Mucosa of descending colon (tissue), 3 donors: Measurements from ENCODE around the gene ERC2. TPM values are rescaled to one million over a fixed set of nuclear protein-coding genes. Genes with fewer than 3 reads are reported as not detected.

Source experiments
- ATAC-seq: fragments of 200-7000 bp; cut with Tn5 transposase; one replicate; pipeline ENCODE4 v1.9.1; 2020; ENCODE audit warnings: mild to moderate bottlenecking, moderate library complexity
- DNase-seq, 3 donors: peaks; one replicate each; pipeline ENCODE4 v3.0.0-alpha.2; 2020
- H3K36me3 ChIP-seq: fragments of 200-600 bp; one replicate; pipeline ENCODE4 v1.8.0; 2021; ENCODE audit warnings: low read depth, mild to moderate bottlenecking
- H3K4me1 ChIP-seq: fragments of 200-600 bp; one replicate; pipeline ENCODE4 v1.8.0; 2021; ENCODE audit warnings: low read depth, mild to moderate bottlenecking
- H3K4me3 ChIP-seq: fragments of 200-600 bp; one replicate; pipeline ENCODE4 v1.8.0; 2021; ENCODE audit warnings: mild to moderate bottlenecking
- H3K9me3 ChIP-seq: fragments of 200-600 bp; one replicate; pipeline ENCODE4 v1.8.0; 2021; ENCODE audit warnings: mild to moderate bottlenecking
- CTCF ChIP-seq: fragments of 200-600 bp; IDR thresholded peaks from one replicate; pipeline ENCODE4 v1.8.0; 2022; ENCODE audit warnings: antibody characterized with exemption, mild to moderate bottlenecking
- intact Hi-C, 2 donors: fragments of 100-400 bp; cut with DNase I in 1 of 2; cut with micrococcal nuclease in 1 of 2; formaldehyde crosslinking; loops; one replicate each; pipeline versions ENCODE4 v1.11.0 to v1.11.1; 2022; cut with DNase I, micrococcal nuclease
- total RNA-seq, 3 donors: library from RNA; stranded (reverse); fragmentation: NEBNext Ultra II Directional in 2 of 3; extraction: Animal tissue kit (Norgen Biotek cat#: 25700) in 2 of 3; gene quantifications; one replicate each; pipeline versions ENCODE4 v1.2.1 to v1.2.4, GENCODE V29; 2021 to 2023
- donor health status: DM: no; HTN: no; CAD: no; lungs with moderate emphysema.
- donor health status: DM: no; HTN: no; CAD: no.
- donor health status: DM: no; HTN: yes; CAD: no.

ERC2 gene
- total RNA-seq, 3 donors from 2014 or later, result 0.06 to 1.8 (median 0.43) TPM

GRCh38 chr3:55576621-55577388, 891.5 kb downstream of the ERC2 start:
- ATAC-seq (no peak), DNase-seq (no peak)
- TF ChIP-seq CTCF, result no peak
- Histone ChIP-seq H3K36me3 (no peaks in the 10 kb centered on the region), H3K4me1 (no peaks in the 10 kb centered on the region), H3K9me3 (no peaks in the 10 kb centered on the region), H3K4me3 (no peak overlapping the region)
- intact Hi-C loops, result no loop called here

GRCh38 chr3:55574671-55575070, 893.6 kb downstream of the ERC2 start:
- no peak for TF ChIP-seq CTCF
- no peaks in the 10 kb centered on the region for H3K9me3 ChIP-seq
- H3K4me3 ChIP-seq, result no peak overlapping the region
- no peak for ATAC-seq
- no peaks in the 10 kb centered on the region for H3K4me1 ChIP-seq
- H3K36me3 ChIP-seq, result no peaks in the 10 kb centered on the region
- no peak for DNase-seq
- intact Hi-C loops, result no loop called here

GRCh38 chr3:55572816-55573215, 895.5 kb downstream of the ERC2 start:
- ATAC-seq, result no peak
- H3K4me1 ChIP-seq, result no peaks in the 10 kb centered on the region
- no peak for TF ChIP-seq CTCF

GRCh38 chr3:55571913-55572312, 896.4 kb downstream of the ERC2 start:
- no peaks in the 10 kb centered on the region for H3K4me1 ChIP-seq
- peak; percentile 80 for ATAC-seq
- peak; percentile 36 to 54 (median 53) for DNase-seq

More at GRCh38 chr3:55572816-55573215, 895.5 kb downstream of the ERC2 start:
- H3K36me3 ChIP-seq, result no peaks in the 10 kb centered on the region
- H3K9me3 ChIP-seq, result no peaks in the 10 kb centered on the region
- no peak for DNase-seq
- H3K4me3 ChIP-seq, result no peak overlapping the region
- intact Hi-C loops, result no loop called here

GRCh38 chr3:55571216-55571813, 897.0 kb downstream of the ERC2 start:
- Histone ChIP-seq H3K4me3 (no peak overlapping the region), H3K9me3 (no peaks in the 10 kb centered on the region), H3K4me1 (no peaks in the 10 kb centered on the region), H3K36me3 (no peaks in the 10 kb centered on the region)
- intact Hi-C loops, result no loop called here
- no peak for TF ChIP-seq CTCF
- ATAC-seq (no peak), DNase-seq (no peak)

More at GRCh38 chr3:55571913-55572312, 896.4 kb downstream of the ERC2 start:
- Histone ChIP-seq H3K4me3 (no peak overlapping the region), H3K36me3 (no peaks in the 10 kb centered on the region), H3K9me3 (no peaks in the 10 kb centered on the region)
- intact Hi-C loops, result no loop called here
- no peak for TF ChIP-seq CTCF
